Stimulated activated CD8-positive, alpha-beta memory T cell treated with anti-CD3 and anti-CD28 coated beads, Interleukin-4, amount 100 ng/mL, for 24 hours (primary cell): ENCODE data around the gene SMAP1.
A peak's percentile ranks its signal among the peaks of the same experiment; 100 is the strongest.

Source experiments
- DNase-seq: peaks from one replicate; pipeline ENCODE4 v3.0.0-alpha.2; 2020; ENCODE audit warnings: low read depth

The SMAP1 gene

GRCh38 chr6:70667711-70668498 lies at the start of gene SMAP1:
TSS of gene SMAP1 (plus strand) at chr6:70667883. CDS start at chr6:70668024, 141 bp downstream.
- DNase-seq = peak; percentile 95

- DNase-seq = no peak
Observed at GRCh38 chr6:70620746-70621145, 46.9 kb upstream of the SMAP1 start.

- no peak for DNase-seq
Observed at GRCh38 chr6:70622461-70622860, 45.2 kb upstream of the SMAP1 start.

- DNase-seq = no peak
Observed at GRCh38 chr6:70625436-70625835, 42.2 kb upstream of the SMAP1 start.

- no peak for DNase-seq
Observed at GRCh38 chr6:70627500-70628254, 40.0 kb upstream of the SMAP1 start.

- no peak for DNase-seq
Observed at GRCh38 chr6:70629929-70630328, 37.8 kb upstream of the SMAP1 start.

GRCh38 chr6:70633870-70634269 lies 33.8 kb upstream of the SMAP1 start:
- DNase-seq = no peak

- DNase-seq = no peak
Observed at GRCh38 chr6:70636596-70636995, 31.1 kb upstream of the SMAP1 start.

- DNase-seq = no peak
Observed at GRCh38 chr6:70638468-70638867, 29.2 kb upstream of the SMAP1 start.

GRCh38 chr6:70651326-70651905 lies 16.3 kb upstream of the SMAP1 start:
- peak; percentile 9 for DNase-seq

- DNase-seq = no peak
Observed at GRCh38 chr6:70652216-70652615, 15.5 kb upstream of the SMAP1 start.

- DNase-seq = no peak
Observed at GRCh38 chr6:70657706-70658105, 10.0 kb upstream of the SMAP1 start.

- DNase-seq = no peak
Observed at GRCh38 chr6:70663881-70664466, 3.7 kb upstream of the SMAP1 start.

GRCh38 chr6:70666706-70667105 lies 977 bp upstream of the SMAP1 start:
- DNase-seq = no peak

GRCh38 chr6:70667256-70667710 lies 400 bp upstream of the SMAP1 start:
- no peak for DNase-seq

- DNase-seq = no peak
Observed at GRCh38 chr6:70668499-70668812, 773 bp downstream of the SMAP1 start.

- DNase-seq = no peak
Observed at GRCh38 chr6:70669133-70669532, 1.4 kb downstream of the SMAP1 start.

- DNase-seq = no peak
Observed at GRCh38 chr6:70672549-70672948, 4.9 kb downstream of the SMAP1 start.

- DNase-seq = no peak
Observed at GRCh38 chr6:70673054-70673453, 5.4 kb downstream of the SMAP1 start.

GRCh38 chr6:70673601-70674000 lies 5.9 kb downstream of the SMAP1 start:
- no peak for DNase-seq

- no peak for DNase-seq
Observed at GRCh38 chr6:70675822-70676221, 8.1 kb downstream of the SMAP1 start.

GRCh38 chr6:70676821-70677220 lies 9.1 kb downstream of the SMAP1 start:
- no peak for DNase-seq

- no peak for DNase-seq
Observed at GRCh38 chr6:70680396-70680795, 12.7 kb downstream of the SMAP1 start.
